T-cell (primary cell): Measurements from ENCODE around the gene RAB12. TPM values are rescaled to one million over a fixed set of nuclear protein-coding genes. Genes with fewer than 3 reads are reported as not detected.

ENCODE experiments used
- ATAC-seq, 4 experiments: fragments of 200-7000 bp in 3 of 4; fragments of 150-1000 bp in 1 of 4; cut with Tn5 transposase; replicated peaks in 1 of 4; 1 replicate in 3 of 4; 2 replicates in 1 of 4; pipeline ENCODE4 v1.10.0; 2021; ENCODE audit warnings: moderate library complexity in 3 of 4, mild to moderate bottlenecking in 2 of 4, moderate number of reproducible peaks in 1 of 4
- CTCF ChIA-PET, 2 donors: fragments of 300-600 bp; sonication (Branson Sonifier 250); formaldehyde crosslinking; loops; one replicate each; lab custom pipeline; 2022; ENCODE audit warnings: antibody characterized with exemption in 2 of 2; lab: Charles Lee
- POLR2A ChIA-PET, 2 donors: fragments of 300-600 bp; sonication (Branson Sonifier 250); formaldehyde crosslinking; loops; one replicate each; lab custom pipeline; 2022; ENCODE audit warnings: antibody characterized with exemption in 2 of 2; lab: Charles Lee
- DNase-seq, 35 experiments: peaks; one replicate each; pipeline versions ENCODE4 v3.0.0 to v3.0.0-alpha.2; 2013 to 2023
- H3K27ac ChIP-seq: one replicate; pipeline ENCODE4 v1.5.1; 2013; ENCODE audit warnings: low read length
- H3K27me3 ChIP-seq, 2 experiments: replicated peaks in 1 of 2; 1 replicate in 1 of 2; 2 replicates in 1 of 2; pipeline versions ENCODE4 v1.6.1 to v1.7.0; 2013; ENCODE audit warnings: low read length in 1 of 2, mixed read lengths in 1 of 2; ENCODE audit not compliant: control insufficient read depth in 2 of 2, insufficient read depth in 2 of 2; ENCODE audit errors: extremely low read depth in 1 of 2
- H3K36me3 ChIP-seq, 2 donors: 1 replicate in 1 of 2; 2 replicates in 1 of 2; pipeline versions ENCODE4 v1.6.1 to v1.7.0; 2013; ENCODE audit warnings: low read length in 1 of 2; ENCODE audit not compliant: control insufficient read depth in 2 of 2, insufficient read depth in 1 of 2; ENCODE audit errors: extremely low read depth in 1 of 2
- H3K4me1 ChIP-seq, 2 experiments: 1 replicate in 1 of 2; 2 replicates in 1 of 2; pipeline versions ENCODE4 v1.6.1 to v1.7.0; 2013; ENCODE audit warnings: low read length in 2 of 2, mixed read lengths in 1 of 2; ENCODE audit not compliant: insufficient read depth in 2 of 2, control insufficient read depth in 1 of 2; ENCODE audit errors: extremely low read depth in 1 of 2
- H3K4me3 ChIP-seq, 2 donors: 1 replicate in 1 of 2; 2 replicates in 1 of 2; pipeline versions ENCODE4 v1.5.1 to v1.7.0; 2013; ENCODE audit warnings: mild to moderate bottlenecking in 2 of 2, low read length in 1 of 2, moderate library complexity in 1 of 2; ENCODE audit not compliant: control insufficient read depth in 1 of 2; ENCODE audit errors: extremely low read depth in 1 of 2
- H3K9me3 ChIP-seq: 2 replicates; pipeline ENCODE4 v1.7.0; 2013
- H3K27ac Mint-ChIP-seq, 2 donors: one replicate each; pipeline ENCODE4 v1.8.0; 2020 to 2021; ENCODE audit warnings: mild to moderate bottlenecking in 2 of 2, mixed read lengths in 2 of 2
- H3K27me3 Mint-ChIP-seq, 2 donors: one replicate each; pipeline ENCODE4 v1.8.0; 2021 to 2022; ENCODE audit warnings: mixed read lengths in 2 of 2
- H3K36me3 Mint-ChIP-seq: one replicate; pipeline ENCODE4 v1.8.0; 2021; ENCODE audit warnings: mixed read lengths
- H3K4me1 Mint-ChIP-seq, 3 donors: one replicate each; pipeline ENCODE4 v1.8.0; 2020 to 2022; ENCODE audit warnings: mixed read lengths in 3 of 3, mild to moderate bottlenecking in 1 of 3
- H3K4me3 Mint-ChIP-seq, 3 donors: one replicate each; pipeline ENCODE4 v1.8.0; 2020 to 2022; ENCODE audit warnings: mild to moderate bottlenecking in 3 of 3, mixed read lengths in 3 of 3, moderate library complexity in 3 of 3
- H3K9me3 Mint-ChIP-seq, 3 donors: one replicate each; pipeline ENCODE4 v1.8.0; 2020 to 2022; ENCODE audit warnings: mixed read lengths in 3 of 3
- WGBS: methylation state at CpG from one replicate; pipeline ENCODE4 v1.1.5; 2013; ENCODE audit warnings: missing lambda C conversion rate; ENCODE audit not compliant: insufficient coverage; 5-methylcytosine and 5-hydroxymethylcytosine counted together
- total RNA-seq, 35 experiments: library from RNA in 6 of 35; stranded (reverse) in 6 of 35; fragments of 120-200 nt in 1 of 35; gene quantifications; one replicate each; pipeline versions ENCODE4 v1.2.1 to v1.2.4 and lab custom pipeline; 2013 to 2026

The RAB12 gene
- total RNA-seq: 10 to 100 TPM; 15.8 to 21.4 (median 17.5) TPM
- total RNA-seq (2013): 21.4 TPM
- 19.3 to 36.5 (median 27.0) reads per million in 29 experiments for total RNA-seq (lab: John Stamatoyannopoulos, UW)

GRCh38 chr18:8608795-8609658, at the start of gene RAB12:
RAB12 (plus strand) TSS chr18:8609437; CDS start chr18:8609440, 3 bp downstream.
- POLR2A ChIA-PET: no interaction called here
- 1% methylated on average over 52 of the region's 95 CpGs for WGBS
- Histone ChIP-seq H3K4me3 (peak within 1 kb of the TSS; percentile 82 to 90), H3K27ac (peak within 1 kb of the TSS; percentile 40), H3K4me1 (peaks cover 26 to 40% of the 10 kb centered on the region in 2 experiments), H3K27me3 (peaks cover 0 to 8% of the 10 kb centered on the region in 2 experiments), H3K36me3 (peaks cover 0 to 4% of the 10 kb centered on the region in 2 donors), H3K9me3 (no peaks in the 10 kb centered on the region)
- no peaks in the 10 kb centered on the region for H3K9me3 Mint-ChIP-seq
- peak within 1 kb of the TSS; percentile 87 to 88 for H3K27ac Mint-ChIP-seq
- CTCF ChIA-PET: interaction anchor here in 1 of 2 donors (1.0 kb wide), 1 partner anchor 14 kb away, joined by 4 read pairs; no protein-coding TSS in a partner anchor
- peak; percentile 92 to 95 (median 93) for ATAC-seq
- DNase-seq: peak; percentile 74 to 94 (median 83)
- peak within 1 kb of the TSS; percentile 86 to 92 (median 90) for H3K4me3 Mint-ChIP-seq
- peaks cover 51 to 60% (median 58%) of the 10 kb centered on the region in 3 donors for H3K4me1 Mint-ChIP-seq
- no peaks in the 10 kb centered on the region for H3K36me3 Mint-ChIP-seq
- H3K27me3 Mint-ChIP-seq: peaks cover 5 to 7% of the 10 kb centered on the region in 2 donors

DNA sequence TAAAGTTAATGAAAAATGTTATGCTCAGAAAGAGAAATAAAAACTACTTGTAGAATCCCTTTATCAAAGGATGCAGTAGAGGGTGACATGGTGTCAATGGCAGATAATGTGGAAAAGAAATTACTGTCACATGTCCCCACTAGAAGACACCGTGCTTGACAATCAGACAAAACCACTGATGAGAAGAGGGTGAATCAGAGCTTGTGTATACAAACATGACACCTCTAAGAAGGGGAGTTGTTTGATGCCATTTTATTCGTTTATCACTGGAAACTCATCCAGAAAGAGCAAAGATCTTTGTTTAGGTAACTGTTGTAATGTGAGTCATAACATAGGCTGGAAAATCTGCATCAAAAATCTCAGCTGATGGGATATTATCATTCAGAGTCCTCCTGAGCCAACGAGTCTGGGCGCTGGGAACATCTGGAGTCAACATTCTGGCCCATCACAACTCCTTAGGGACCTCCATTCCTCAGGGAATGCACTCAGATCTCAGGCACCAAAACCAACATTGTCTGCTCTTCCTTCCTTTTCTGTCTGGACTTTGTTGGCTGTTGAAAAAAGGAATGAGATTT, 49.5 kb upstream of the RAB12 start:
- H3K27ac Mint-ChIP-seq: no peak overlapping the region
- Histone ChIP-seq H3K4me1 (no peaks in the 10 kb centered on the region), H3K4me3 (no peak overlapping the region), H3K27ac (no peak overlapping the region), H3K27me3 (no peaks in the 10 kb centered on the region), H3K36me3 (no peaks in the 10 kb centered on the region), H3K9me3 (no peaks in the 10 kb centered on the region)
- ChIA-PET CTCF (interaction anchor here in 1 of 2 donors (0.5 kb wide), 1 partner anchor 778 kb away, joined by 3 read pairs; no protein-coding TSS in a partner anchor), POLR2A (no interaction called here)
- H3K4me3 Mint-ChIP-seq: no peak overlapping the region
- no peak for ATAC-seq
- no peak for DNase-seq
- H3K4me1 Mint-ChIP-seq: no peaks in the 10 kb centered on the region
- no peaks in the 10 kb centered on the region for H3K36me3 Mint-ChIP-seq
- H3K27me3 Mint-ChIP-seq: peaks cover 8 to 9% of the 10 kb centered on the region in 2 donors
- no peaks in the 10 kb centered on the region for H3K9me3 Mint-ChIP-seq
- no CpG with 5 or more reads among the region's 4 CpGs for WGBS

DNA sequence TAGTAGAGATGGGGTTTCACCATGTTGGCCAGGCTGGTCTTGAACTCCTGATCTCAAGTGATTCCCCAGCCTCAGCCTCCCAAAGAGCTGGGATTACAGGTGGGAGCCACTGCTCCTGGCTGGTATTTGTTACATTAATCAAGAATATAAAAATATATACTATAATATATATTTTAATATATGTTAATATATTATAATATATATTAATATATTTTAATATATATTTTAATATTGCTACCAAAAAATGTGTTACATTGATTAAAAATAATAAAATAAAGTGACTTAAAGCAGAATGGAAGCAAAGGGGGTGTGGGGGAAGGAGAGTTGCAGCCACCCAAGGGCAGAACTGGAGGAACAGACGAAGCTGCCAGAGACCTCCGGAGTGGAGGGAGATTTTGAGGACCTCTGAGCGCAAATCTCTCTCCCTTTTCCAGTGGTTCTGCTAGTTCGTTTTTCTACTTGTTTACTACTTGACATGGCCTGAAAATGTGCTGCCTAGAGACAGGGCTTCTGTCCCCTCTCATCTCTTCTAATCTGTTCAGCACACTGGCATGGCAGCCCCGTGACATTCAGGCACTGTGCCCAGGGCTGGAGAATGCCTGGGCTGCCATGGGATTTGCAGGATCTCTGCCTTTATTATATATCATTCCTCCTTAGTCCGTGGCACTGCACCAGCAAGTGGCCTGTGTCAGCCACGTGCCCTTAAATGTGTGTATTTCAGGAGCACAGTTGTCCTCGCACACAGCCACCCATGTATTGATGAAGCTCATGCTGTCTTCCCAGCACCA, 47.9 kb upstream of the RAB12 start:
- POLR2A ChIA-PET: no interaction called here
- Mint-ChIP-seq H3K9me3 (no peaks in the 10 kb centered on the region), H3K4me1 (no peaks in the 10 kb centered on the region), H3K27ac (no peak overlapping the region), H3K36me3 (no peaks in the 10 kb centered on the region), H3K27me3 (peaks cover 8 to 10% of the 10 kb centered on the region in 2 donors), H3K4me3 (no peak overlapping the region)
- 75% methylated on average over 5 of the region's 8 CpGs for WGBS
- CTCF ChIA-PET: no interaction called here
- Histone ChIP-seq H3K27me3 (no peaks in the 10 kb centered on the region), H3K9me3 (no peaks in the 10 kb centered on the region), H3K27ac (no peak overlapping the region), H3K4me1 (no peaks in the 10 kb centered on the region), H3K4me3 (no peak overlapping the region), H3K36me3 (no peaks in the 10 kb centered on the region)
- DNase-seq (no peak), ATAC-seq (no peak)

DNA sequence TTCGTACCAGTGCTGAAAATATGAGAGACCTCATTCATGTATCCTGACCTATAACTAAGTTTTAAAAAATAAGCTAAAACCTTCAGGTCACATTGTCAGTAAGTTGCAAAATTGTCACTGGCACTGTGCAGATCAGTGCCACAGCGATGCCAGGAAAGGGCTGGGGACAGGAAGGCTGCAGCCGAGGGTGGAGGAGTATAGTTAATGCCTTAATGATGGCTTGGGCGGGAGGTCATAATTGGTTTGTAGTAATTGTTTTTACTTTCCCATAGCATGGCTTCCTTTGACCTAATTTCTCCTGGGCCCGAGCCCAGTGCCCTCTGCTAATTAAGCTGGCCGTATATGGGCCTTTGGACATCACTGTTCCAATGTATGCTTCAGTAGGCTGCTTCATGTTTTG, 47.2 kb upstream of the RAB12 start:
- ATAC-seq (no peak), DNase-seq (no peak)
- ChIA-PET POLR2A (no interaction called here), CTCF (no interaction called here)
- Histone ChIP-seq H3K36me3 (no peaks in the 10 kb centered on the region), H3K27ac (no peak overlapping the region), H3K4me3 (no peak overlapping the region), H3K9me3 (no peaks in the 10 kb centered on the region), H3K27me3 (no peaks in the 10 kb centered on the region), H3K4me1 (no peaks in the 10 kb centered on the region)
- Mint-ChIP-seq H3K4me1 (no peaks in the 10 kb centered on the region), H3K4me3 (no peak overlapping the region), H3K27me3 (peaks cover 8 to 9% of the 10 kb centered on the region in 2 donors), H3K36me3 (no peaks in the 10 kb centered on the region), H3K9me3 (no peaks in the 10 kb centered on the region), H3K27ac (no peak overlapping the region)
- WGBS: no CpG with 5 or more reads among the region's 6 CpGs

DNA sequence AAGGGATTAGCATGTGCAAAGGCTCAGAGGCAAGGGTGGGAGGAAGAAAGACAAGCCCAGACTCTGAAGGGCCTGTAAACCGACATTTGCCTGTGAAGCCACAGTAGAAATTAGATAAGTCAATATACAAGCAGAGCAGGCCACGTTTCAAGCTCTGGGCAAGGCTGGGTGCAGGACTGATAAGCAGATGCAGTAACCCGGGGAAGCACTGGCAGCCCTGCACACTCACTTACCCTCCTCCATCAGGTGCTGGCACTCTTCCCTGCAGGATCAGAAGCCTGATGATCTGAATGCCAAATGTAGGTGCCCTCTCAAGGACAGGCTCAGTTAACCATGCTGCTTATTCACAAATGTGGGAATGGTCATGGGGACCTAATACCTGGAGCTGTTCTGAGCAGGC, 46.3 kb upstream of the RAB12 start:
- H3K27me3 ChIP-seq: no peaks in the 10 kb centered on the region
- CTCF ChIA-PET: no interaction called here
- H3K27ac ChIP-seq: no peak overlapping the region
- Mint-ChIP-seq H3K27me3 (peaks cover 5 to 6% of the 10 kb centered on the region in 2 donors), H3K27ac (no peak overlapping the region), H3K36me3 (no peaks in the 10 kb centered on the region), H3K4me3 (no peak overlapping the region), H3K4me1 (no peaks in the 10 kb centered on the region), H3K9me3 (no peaks in the 10 kb centered on the region)
- POLR2A ChIA-PET: no interaction called here
- ATAC-seq (no peak), DNase-seq (no peak)
- H3K4me3 ChIP-seq: no peak overlapping the region
- H3K36me3 ChIP-seq: no peaks in the 10 kb centered on the region
- no peaks in the 10 kb centered on the region for H3K4me1 ChIP-seq
- H3K9me3 ChIP-seq: no peaks in the 10 kb centered on the region
- WGBS: 49% methylated on average over 3 of the region's 3 CpGs

DNA sequence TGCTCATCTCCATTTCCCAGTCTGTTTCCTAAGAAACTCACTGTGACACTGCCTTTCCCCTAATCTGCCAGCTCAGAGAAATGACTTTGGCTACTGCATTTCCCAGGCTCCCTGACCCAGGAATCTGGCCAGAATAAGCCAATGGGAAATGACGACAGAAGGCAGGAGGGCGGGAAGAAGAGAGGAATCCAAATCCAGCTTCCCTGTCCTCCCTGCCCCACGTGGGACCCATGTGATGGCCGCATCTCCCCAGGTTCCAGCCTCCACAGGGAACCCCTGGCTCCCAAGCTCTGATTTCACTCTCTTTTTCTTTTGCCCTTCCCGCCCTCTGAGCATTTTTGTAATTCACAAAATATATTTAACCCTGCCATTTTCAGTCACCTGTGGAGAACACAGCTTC, 37.8 kb upstream of the RAB12 start:
- H3K4me1 ChIP-seq: no peaks in the 10 kb centered on the region
- Mint-ChIP-seq H3K27me3 (peaks cover 4 to 12% of the 10 kb centered on the region in 2 donors), H3K9me3 (peaks cover 0 to 4% (median 3%) of the 10 kb centered on the region in 3 donors), H3K4me1 (no peaks in the 10 kb centered on the region), H3K36me3 (no peaks in the 10 kb centered on the region), H3K4me3 (no peak overlapping the region), H3K27ac (no peak overlapping the region)
- peaks cover 0 to 7% of the 10 kb centered on the region in 2 experiments for H3K27me3 ChIP-seq
- DNase-seq (no peak), ATAC-seq (no peak)
- no peaks in the 10 kb centered on the region for H3K9me3 ChIP-seq
- H3K27ac ChIP-seq: no peak overlapping the region
- CTCF ChIA-PET: no interaction called here
- 68% methylated on average over 4 of the region's 5 CpGs for WGBS
- no peak overlapping the region for H3K4me3 ChIP-seq
- no peaks in the 10 kb centered on the region for H3K36me3 ChIP-seq
- POLR2A ChIA-PET: no interaction called here
